Astrocyte of the cerebellum (primary cell): ENCODE measurements around the gene COL3A1.

Experiments used
- DNase-seq: peaks from one replicate; pipeline ENCODE4 v3.0.0-alpha.2; 2011; ENCODE audit warnings: low read depth
- H3K4me3 ChIP-seq: 2 replicates; pipeline ENCODE4 v1.5.1; 2011; ENCODE audit warnings: mild to moderate bottlenecking, low read depth, low read length, moderate library complexity
- CTCF ChIP-seq: IDR thresholded peaks from 2 replicates; pipeline ENCODE4 v1.5.1; 2012; ENCODE audit warnings: low read length, low read depth, moderate library complexity, mild to moderate bottlenecking; ENCODE audit errors: missing control alignments
- in situ Hi-C: cut with HindIII; loops from 2 replicates; pipeline ENCODE4 v1.10.0; 2017; ENCODE audit warnings: low sequenced_read_pairs

COL3A1 gene

GRCh38 chr2:188949046-188949818, 24.9 kb upstream of the COL3A1 start:
- DNase-seq, result no peak
- no peak for TF ChIP-seq CTCF
- no peak overlapping the region for H3K4me3 ChIP-seq
- in situ Hi-C loops, result no loop called here

- DNase-seq, result no peak
- H3K4me3 ChIP-seq, result no peak overlapping the region
- no peak for TF ChIP-seq CTCF
- in situ Hi-C loops, result no loop called here
These were observed 21.3 kb upstream of the COL3A1 start for GRCh38 chr2:188952901-188953300.

GRCh38 chr2:188956290-188956689, 17.9 kb upstream of the COL3A1 start:
- no peak for DNase-seq
- in situ Hi-C loops, result no loop called here
- no peak overlapping the region for H3K4me3 ChIP-seq
- TF ChIP-seq CTCF, result no peak

- in situ Hi-C loops, result no loop called here
- no peak for DNase-seq
- TF ChIP-seq CTCF, result no peak
- no peak overlapping the region for H3K4me3 ChIP-seq
These were observed 17.2 kb upstream of the COL3A1 start for GRCh38 chr2:188956961-188957360.

- DNase-seq, result no peak
- H3K4me3 ChIP-seq, result no peak overlapping the region
- no peak for TF ChIP-seq CTCF
- in situ Hi-C loops, result no loop called here
These were observed 16.5 kb upstream of the COL3A1 start for GRCh38 chr2:188957646-188958045.

GRCh38 chr2:188963741-188964140, 10.4 kb upstream of the COL3A1 start:
- in situ Hi-C loops, result no loop called here

More at GRCh38 chr2:188963741-188964140, 10.4 kb upstream of the COL3A1 start:
- no peak for TF ChIP-seq CTCF
- no peak for DNase-seq
- H3K4me3 ChIP-seq, result no peak overlapping the region
